ENCODE measurements around the gene ESX1. TPM values are rescaled to one million over a fixed set of nuclear protein-coding genes. Genes with fewer than 3 reads are reported as not detected.

Gene ESX1
- total and polyA plus RNA-seq, 10 of the 15 experiments (the other 5 are each of a cell fraction or from before 2014, with no cell fraction given) = not detected

- no peak for TF ChIP-seq FOS (IDR thresholded peaks at IDR 0.05; ENCODE audit: borderline replicate concordance, extremely low read depth, insufficient read length)
Measured at GRCh38 chrX:104253567-104254441, 929 bp downstream of the ESX1 start (continued).

- Histone ChIP-seq H3K36me3 (ENCODE audit: control insufficient read depth in 2 of 2, insufficient read depth in 2 of 2, low read length in 1 of 2) (no peaks in the 10 kb centered on the region), H3K4me1 (ENCODE audit: control insufficient read depth, insufficient read depth, low read length) (no peaks in the 10 kb centered on the region), H3K9me3 (replicated peaks; ENCODE audit: control insufficient read depth, insufficient read depth, low read length) (no peaks in the 10 kb centered on the region; the same call in 2 of the 3 replicates), H3K4me3 (no peak overlapping the region), H3K4me2 (ENCODE audit: control insufficient read depth, insufficient read depth) (no peak overlapping the region), H3K27ac (ENCODE audit: control insufficient read depth, insufficient read depth) (no peak overlapping the region), H2AFZ (ENCODE audit: control insufficient read depth, low read depth, low read length) (no peak overlapping the region), H3K79me2 (ENCODE audit: control insufficient read depth, insufficient read depth, low read length) (no peaks in the 10 kb centered on the region), H3K9ac (ENCODE audit: control insufficient read depth, insufficient read depth, low read length) (no peak overlapping the region), H4K20me1 (ENCODE audit: control insufficient read depth, insufficient read depth) (no peaks in the 10 kb centered on the region), H3K27me3 (replicated peaks in 1 of 2; ENCODE audit: control insufficient read depth in 2 of 2, insufficient read depth in 2 of 2, low read length in 1 of 2) (peaks cover 0 to 3% of the 10 kb centered on the region in 2 experiments; a peak in 1 of 4 replicates)
- in situ Hi-C loops (cut with MboI) = no loop called here
- CTCF ChIA-PET = no interaction called here
- BruUV-seq (replicated peaks) = no TSS peak
- RAD21 ChIA-PET (ENCODE audit: unreplicated experiment) = no interaction called here
- no peak for FAIRE-seq
- SMC1A ChIA-PET (ENCODE audit: uncharacterized antibody, unreplicated experiment) = no interaction called here
- intact Hi-C loops (cut with micrococcal nuclease; ENCODE audit: unreplicated experiment) = no loop called here
- POLR2A ChIA-PET = no interaction called here
- WGBS (ENCODE audit: insufficient coverage, insufficient replicate concordance, low lambda C conversion rate, missing lambda C conversion rate) = 79% methylated on average over 16 of the region's 17 CpGs
- ATAC-seq = no peak
- DNase-seq (ENCODE audit: low read depth, low spot score) = no peak
- TF ChIP-seq RAD51 (IDR thresholded peaks at IDR 0.05) (no peak), SREBF1 (IDR thresholded peaks at IDR 0.05; ENCODE audit: low read length) (no peak), POLR2AphosphoS5 (IDR thresholded peaks at IDR 0.05; ENCODE audit: low read length) (no peak), EZH2 (IDR thresholded peaks at IDR 0.05; ENCODE audit: borderline replicate concordance, control insufficient read depth, low read depth, low read length) (no peak), REST (IDR thresholded peaks at IDR 0.05; ENCODE audit: low read depth, low read length) (no peak), SPI1 (IDR thresholded peaks at IDR 0.05; ENCODE audit: borderline replicate concordance, insufficient read depth, low read depth, low read length) (no peak), E2F8 (IDR thresholded peaks at IDR 0.05; ENCODE audit: low read depth, partially characterized antibody) (no peak), ASH2L (IDR thresholded peaks at IDR 0.05; ENCODE audit: borderline replicate concordance, low read depth) (no peak), MYB (IDR thresholded peaks at IDR 0.05; ENCODE audit: borderline replicate concordance, low read depth, low read length) (no peak), CBX3 (IDR thresholded peaks at IDR 0.05; ENCODE audit: borderline replicate concordance, low read depth) (no peak), SMC3 (IDR thresholded peaks at IDR 0.05; ENCODE audit: borderline replicate concordance, low read length) (no peak), CREM (IDR thresholded peaks at IDR 0.05; ENCODE audit: low read depth) (no peak)
Measured at GRCh38 chrX:104250470-104250869, 4.3 kb downstream of the ESX1 start.
